M059J (cell line): ENCODE results near the gene CELA2A. TPM values are rescaled to one million over a fixed set of nuclear protein-coding genes. Genes with fewer than 3 reads are reported as not detected.
A peak's percentile ranks its signal among the peaks of the same experiment; 100 is the strongest.
"Not testable (repeated sequence)": the region's sequence is repeated elsewhere in the genome, so short reads cannot be mapped to it uniquely, and the experiment has no call there.

Experiments
- DNase-seq: peaks from one replicate; pipeline ENCODE4 v3.0.0-alpha.2; 2012; ENCODE audit warnings: low read depth
- total RNA-seq: library from RNA; depleted of rRNA; stranded (reverse); fragments of >200 nt; shearing (Covaris generic); gene quantifications from 2 replicates; pipeline ENCODE4 v1.2.3, GENCODE V29; 2014; rRNA removed

CELA2A gene
- total RNA-seq, 1 experiment from 2014 or later: not detected

DNA sequence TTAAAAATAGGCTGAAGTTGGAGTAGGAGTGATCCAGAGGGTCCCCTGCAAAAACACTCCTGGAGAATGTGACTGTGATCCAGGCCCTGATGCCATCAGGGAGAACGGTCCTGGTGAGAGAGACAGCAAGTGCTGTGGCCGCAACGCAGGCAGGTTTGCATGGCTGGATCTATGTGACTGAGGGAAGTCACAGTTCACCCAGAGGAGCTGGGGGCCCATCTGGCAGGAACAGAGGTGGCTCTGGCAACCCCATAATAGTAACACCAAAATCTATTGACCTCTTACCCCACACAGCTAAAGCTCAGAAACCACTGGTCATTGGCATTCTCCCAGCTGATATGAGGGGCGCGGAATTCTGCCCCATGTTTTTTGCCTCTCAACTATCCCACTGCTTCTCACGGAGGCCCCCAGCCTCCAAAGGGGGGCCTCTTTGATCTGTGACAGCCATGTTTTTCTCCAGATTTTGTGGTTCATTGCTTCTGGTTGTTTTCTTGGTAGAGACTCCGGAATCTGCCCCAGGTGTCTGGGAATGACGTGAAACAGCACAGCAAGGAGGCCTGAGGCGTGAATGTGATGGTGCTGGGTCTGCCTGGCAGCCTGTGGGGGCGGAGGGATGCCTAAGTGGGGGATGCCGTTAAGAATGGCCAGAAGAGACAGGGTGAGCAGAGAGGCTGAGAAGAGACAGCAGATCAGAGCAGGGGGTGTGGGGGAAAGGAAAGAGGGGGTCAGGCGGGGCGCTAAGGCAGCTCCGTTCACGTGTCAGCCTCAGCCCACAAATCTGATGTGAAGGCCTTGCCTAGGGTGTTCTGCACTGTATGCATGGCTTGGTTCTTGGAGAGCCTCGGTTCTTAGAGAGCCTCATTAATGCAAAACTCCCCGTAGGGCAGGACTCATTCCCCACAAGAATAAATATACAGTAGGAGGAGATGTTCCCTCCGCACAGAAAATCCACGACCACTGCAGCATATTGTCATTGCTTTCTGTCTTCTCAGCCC, 43.9 kb downstream of the CELA2A start:
- DNase-seq: no peak

DNA sequence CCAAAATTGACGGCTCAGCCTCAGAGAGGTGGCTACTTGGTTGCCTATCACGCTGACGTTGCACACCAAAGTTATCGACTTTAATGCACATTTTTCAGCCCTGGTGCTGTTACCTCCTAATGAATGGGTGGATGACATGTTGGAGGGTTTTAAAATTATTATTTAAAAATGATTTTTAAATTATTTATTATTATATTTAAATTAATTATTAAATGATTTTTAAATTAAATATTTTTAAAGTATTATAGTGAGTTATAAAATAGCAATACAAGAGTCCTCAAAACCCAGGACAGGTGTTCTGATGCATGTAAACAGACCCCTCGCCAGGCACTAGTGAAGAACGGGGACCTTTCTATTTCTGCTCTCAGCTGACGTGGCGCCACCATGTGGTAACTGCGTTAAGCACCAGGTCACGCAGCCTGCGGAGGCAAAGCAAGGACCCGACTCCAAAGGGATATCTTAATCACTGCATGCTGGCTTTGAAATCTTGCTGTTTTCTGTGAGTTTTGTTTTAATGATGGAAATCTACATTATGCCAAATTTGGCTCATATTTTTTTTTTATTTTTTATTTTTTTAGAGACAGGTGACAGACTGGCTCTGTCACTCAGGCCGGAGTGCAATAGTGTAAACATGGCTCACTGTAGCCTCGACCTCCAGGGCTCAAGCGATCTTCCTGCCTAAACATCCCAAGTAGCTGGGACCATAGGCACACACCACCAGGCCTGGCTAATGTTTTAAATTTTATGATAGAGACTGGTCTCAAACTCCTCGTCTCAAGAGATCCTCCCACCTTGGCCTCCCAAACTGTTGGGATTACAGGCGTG, 44.9 kb downstream of the CELA2A start:
- DNase-seq: peak; percentile 46

DNA sequence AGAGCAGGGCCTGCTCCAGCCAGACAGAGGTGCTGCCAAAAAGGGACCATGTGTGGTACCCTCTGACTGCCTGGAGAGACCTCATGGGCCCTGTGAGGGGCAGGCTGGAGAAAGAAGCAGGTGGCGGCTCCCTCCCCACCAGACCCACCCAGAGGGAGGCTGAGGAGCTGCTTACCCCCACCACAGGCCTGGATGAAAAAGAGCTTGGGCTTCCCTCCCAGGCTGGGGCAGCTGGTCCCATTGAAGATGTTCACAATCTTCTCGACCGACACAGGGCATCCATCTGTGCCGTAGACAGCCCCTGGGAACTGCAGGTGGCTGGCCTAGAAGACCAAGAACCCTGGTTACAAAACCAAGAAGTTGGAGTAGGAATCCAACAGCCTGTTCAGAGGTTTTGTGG, 47.9 kb downstream of the CELA2A start:
- DNase-seq: no peak

DNA sequence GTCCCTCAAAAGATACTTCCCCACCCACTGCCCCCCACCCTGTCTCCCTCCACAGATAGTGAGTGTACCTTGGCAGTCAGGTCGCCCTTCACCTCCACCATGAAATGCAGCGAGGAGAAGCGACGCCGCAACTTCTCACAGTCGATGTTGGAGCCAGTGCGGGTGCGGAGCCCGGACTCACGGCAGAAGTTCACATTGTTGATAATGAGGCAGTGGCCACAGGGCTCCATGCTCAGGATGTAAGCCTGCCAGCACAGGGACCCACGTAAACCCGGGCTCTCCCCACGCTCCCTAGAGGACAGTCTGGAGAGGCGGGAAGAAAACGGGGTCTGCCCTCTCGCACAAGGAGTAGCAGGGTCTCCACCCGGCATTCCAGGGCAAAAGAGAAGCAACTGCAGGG, 50.3 kb downstream of the CELA2A start:
- no peak for DNase-seq

DNA sequence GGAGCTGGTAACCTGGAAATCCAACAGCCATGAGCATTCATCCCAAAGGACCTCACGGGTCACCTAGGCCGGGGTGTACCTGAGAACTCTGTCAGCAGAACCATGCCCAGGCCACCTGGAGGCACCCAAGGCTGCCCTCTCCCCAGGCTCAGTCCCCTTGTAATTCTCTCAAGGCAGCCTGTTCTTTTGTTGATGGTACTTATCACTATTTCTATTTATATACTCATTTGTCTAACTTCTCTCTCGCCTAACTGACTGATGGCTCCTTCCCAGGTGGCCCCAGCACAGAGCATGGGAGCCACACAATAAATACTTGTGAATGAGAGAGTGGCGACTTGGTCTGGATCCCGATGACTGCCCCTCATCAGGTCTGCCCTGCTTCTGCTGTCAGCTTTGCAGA, 50.7 kb downstream of the CELA2A start:
- no peak for DNase-seq

DNA sequence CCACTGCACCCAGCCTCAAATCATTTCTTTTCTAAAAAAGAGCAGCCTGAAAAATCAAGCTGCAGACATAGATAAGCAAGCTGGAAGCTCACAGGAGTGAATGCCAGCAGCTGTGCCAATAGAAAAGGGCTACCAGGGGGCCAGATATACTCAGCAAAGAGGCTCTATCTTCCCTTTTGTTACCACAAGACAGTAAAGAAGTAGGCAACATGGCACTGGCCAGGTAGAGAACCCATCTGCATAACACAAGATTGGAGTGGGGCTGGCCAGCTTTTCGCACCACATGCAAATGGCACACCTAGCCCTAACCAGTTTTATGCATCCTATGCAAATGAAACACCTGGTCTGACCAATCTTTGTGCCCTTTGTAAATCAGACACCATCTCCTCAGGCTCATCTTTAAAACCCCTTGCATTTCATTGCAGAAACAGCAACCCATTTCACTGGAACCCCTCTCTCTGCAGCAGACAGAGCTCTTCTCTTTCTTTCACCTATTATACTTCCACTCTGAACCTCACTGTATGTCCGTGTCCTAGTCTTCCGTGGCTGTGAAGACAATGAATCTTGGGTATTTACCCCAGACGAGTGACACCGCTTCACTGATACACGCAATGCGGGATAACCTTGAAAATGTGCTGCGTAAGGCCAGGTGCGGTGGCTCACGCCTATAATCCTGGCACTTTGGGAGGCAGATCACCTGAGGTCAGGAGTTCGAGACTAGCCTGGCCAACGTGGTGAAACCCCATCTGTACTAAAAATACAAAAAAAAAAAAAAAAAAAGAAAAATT, 52.4 kb downstream of the CELA2A start:
- no peak for DNase-seq

DNA sequence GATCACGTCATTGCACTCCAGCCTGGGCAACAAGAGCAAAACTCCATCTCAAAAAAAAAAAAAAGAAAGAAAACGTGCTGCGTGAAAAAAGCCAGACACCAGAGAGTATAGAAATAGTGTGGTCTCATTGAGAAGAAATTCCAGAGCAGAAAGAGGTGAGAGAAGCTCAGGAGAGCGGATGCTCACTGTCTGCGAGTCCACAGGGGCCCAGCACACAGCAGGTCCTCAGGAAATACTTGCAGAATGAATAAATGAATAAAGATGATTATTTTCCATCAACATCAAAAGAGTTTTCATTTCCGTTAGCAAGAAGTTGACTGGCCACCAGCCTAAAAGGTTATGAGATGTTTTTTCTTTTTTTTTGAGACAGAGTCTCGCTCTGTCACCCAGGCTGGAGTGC, 53.1 kb downstream of the CELA2A start:
- DNase-seq: no peak

DNA sequence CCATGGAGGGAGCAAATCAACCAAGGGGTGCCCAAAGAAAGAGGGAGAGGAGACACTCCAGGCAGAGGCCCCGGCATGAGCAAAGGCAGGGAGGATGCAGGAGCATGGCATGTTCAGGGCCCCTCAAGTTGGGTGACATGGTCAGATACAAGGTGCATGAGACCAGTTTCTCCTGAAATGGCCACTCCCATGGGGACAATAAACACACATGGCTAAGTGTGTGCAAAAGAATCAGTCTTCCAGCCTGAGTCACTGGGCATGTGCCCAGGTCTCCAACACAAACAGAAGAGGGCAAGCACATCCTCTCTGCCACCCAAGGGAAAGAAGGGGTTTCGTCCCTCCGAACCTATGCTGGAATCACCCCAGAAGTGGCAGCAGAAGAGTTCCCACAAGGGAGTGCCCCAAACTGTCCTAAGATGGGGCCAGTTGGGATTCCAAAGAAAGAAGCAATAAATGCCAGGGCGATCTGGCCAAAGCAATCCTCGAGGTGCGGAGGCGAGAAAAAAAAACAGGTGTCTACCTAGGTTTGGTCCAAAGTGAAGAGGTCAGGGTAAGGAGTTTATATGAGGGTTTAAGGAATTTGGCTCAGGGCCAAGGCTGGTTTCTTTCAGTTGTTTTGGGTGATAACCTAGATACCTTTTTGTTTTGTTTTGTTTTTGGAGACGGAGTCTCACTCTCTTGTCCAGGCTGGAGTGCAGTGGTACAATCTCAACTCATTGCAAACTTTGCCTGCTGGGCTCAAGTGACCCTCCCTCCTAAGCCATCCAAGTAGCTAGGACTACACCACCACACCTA, 54.3 kb downstream of the CELA2A start:
- DNase-seq: peak; percentile 22

DNA sequence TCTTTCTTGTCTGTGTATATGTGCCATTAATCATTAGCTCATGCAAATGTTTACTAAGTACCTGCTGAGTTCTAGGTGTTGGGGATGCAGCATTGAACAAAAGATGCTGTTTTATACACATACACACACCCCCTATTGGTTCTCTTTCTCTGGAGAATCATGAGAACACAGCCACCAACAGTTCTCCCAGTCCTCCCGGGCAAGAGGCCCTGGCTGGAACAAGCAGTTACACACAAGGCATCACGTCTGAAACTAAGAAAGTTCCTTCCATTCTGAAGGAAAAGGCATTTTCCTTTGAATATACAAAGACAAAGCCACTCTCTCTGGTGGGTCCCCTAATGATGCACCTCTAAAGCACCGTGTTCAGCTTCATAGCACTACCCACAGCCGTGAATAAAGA, 56.7 kb downstream of the CELA2A start:
- no peak for DNase-seq

DNA sequence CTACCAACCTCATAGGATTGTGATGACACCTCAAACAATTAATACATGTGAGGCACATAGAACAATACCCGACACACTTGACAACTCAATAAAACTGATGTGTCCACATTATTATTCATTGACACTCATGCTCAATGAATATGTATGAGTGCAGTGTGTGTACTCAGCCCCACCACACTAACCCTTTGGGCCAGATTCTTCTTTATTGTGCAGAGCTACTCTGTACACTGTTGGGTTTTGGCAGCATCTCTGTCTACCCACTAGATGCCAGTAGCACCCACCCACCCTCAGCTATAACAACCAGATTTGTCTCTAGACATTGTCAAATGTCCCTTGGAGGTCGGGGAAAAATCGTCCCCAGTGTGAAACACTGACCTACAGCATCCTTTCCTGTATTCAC, 57.4 kb downstream of the CELA2A start:
- DNase-seq: no peak

DNA sequence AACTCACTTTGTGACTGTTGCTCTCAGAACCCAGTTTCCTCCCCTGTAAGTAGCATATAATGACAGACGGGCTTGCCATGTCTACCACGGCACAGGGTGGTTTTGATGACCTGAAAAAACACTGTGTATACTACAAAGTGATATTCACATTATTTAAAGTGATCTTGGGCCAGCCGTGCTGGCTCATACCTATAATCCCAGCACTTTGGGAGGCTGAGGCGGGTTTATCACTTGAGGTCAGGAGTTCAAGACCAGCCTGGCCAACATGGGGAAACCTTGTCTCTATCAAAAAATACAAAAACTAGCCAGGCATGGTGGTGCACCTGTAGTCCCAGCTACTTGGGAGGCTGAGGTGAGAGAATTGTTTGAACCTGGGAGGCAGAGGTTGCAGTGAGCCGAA, 58.0 kb downstream of the CELA2A start:
- DNase-seq: not testable (repeated sequence)

DNA sequence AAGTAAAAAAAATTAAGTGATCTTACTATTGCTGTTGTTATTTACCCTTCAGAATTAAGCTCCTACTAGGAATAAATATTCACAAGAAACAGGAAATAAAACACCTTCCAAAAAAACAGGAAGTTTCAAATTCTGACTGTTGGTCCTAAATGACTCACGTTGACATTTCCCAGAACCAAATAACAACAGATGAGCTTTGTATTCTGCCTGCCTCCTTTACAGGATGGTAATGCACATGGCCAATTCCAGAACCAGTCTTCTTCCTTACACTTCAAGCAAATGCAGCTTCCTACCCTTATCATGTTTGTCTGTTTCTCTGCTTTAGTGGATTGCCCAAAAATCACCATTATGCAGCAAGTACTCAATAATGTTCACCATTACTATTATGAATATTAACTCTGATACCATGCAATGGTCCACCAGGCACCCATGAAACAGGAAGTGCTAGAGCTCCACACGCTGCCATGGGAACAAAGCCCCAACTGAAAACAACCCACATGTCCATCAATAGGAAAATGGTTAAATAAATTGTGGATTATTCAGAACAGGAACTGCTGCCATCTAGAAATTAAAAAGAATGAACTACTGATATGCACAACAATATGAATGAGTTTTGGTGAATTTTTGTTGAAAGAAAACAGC, 58.6 kb downstream of the CELA2A start:
- DNase-seq: peak; percentile 56

DNA sequence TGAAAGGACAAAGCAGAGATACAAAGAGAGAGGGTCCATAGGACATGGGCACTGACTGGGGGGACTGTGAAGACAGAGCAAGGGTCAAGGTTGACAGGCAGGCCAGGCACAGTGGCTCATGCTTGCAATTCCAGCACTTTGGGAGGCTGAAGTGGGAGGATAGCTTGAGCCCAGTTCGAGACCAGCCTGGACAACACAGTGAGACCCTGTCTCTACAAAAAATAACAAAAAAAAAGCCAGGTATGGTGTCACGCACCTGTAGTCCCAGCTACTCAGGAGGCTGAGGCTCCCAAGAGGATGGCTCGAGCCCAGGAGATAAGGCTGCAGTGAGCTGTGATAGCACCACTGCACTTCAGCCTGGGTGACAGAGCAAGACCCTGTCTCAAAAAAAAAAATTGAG, 63.1 kb downstream of the CELA2A start:
- DNase-seq: no peak

DNA sequence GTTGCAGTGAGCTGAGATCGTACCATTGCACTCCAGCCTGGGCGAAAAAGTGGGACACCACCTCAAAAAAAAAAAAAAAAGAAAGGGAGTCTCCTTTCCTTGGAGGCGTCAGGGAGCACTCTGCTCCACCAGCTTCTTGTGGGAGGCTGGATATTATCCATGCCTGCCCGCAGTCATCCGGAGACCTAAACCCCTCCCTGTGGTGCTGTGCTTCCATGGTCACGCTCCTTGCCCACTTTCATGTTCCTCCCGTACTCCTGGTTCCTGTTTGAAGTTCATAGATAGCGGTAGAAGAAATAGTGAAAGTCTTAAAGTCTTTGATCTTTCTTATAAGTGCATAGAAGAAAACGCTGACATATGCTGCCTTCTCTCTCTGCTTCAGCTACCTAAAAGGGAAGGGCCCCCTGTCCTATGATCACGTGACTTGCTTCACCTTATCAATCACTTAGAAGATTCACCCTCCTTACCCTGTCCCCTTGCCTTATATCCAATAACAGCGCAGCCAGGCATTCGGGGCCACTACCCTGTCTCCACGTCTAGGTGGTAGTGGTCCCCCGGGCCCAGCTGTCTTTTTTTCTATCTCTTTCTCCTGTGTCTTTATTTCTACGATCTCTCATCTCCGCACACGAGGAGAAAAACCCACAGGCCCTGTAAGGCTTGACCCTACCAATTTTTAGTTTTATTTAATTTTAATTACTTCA, 64.8 kb downstream of the CELA2A start:
- not testable (repeated sequence) for DNase-seq

Other genes with a start within 250 kb of the CELA2A start
- gene FHAD1, start 209.5 kb upstream of the CELA2A start, total RNA-seq: 0.64 and 1.3 TPM in 2 replicates
- gene EFHD2, start 46.8 kb upstream of the CELA2A start, total RNA-seq: 70.7 and 107 TPM in 2 replicates
- 0.15 TPM in 1 of 2 replicates, not detected in the other for gene CTRC, start 18.3 kb upstream of the CELA2A start, total RNA-seq
- gene CELA2B, start 19.4 kb downstream of the CELA2A start, total RNA-seq: not detected in 2 replicates
- 5.0 and 10.1 TPM in 2 replicates for gene CASP9, start 67.5 kb downstream of the CELA2A start, total RNA-seq
- gene DNAJC16, start 70.1 kb downstream of the CELA2A start, total RNA-seq: 12.1 and 17.6 TPM in 2 replicates
- 1.3 and 2.6 TPM in 2 replicates for gene AGMAT, start 128.3 kb downstream of the CELA2A start, total RNA-seq
- gene DDI2, start 160.7 kb downstream of the CELA2A start, total RNA-seq: 17.4 and 19.4 TPM in 2 replicates
- gene PLEKHM2, start 227.6 kb downstream of the CELA2A start, total RNA-seq: 35.3 and 59.1 TPM in 2 replicates